ENCODE results near the gene KIAA1614.

GRCh38 chr1:180887841-180888240 lies 24.9 kb upstream of the KIAA1614 start:
- TF ChIP-seq CTCF (optimal IDR thresholded peaks at IDR 0.05 in 1 of 3, IDR thresholded peaks at IDR 0.05 in 1 of 3, conservative IDR thresholded peaks at IDR 0.05 in 1 of 3; ENCODE audit: extremely low read depth in 1 of 3, insufficient read depth in 2 of 3, low read length in 3 of 3) (no peak), EZH2 (IDR thresholded peaks at IDR 0.05; ENCODE audit: low read length) (no peak)
